ENCODE results near the gene SPTLC3.

DNA sequence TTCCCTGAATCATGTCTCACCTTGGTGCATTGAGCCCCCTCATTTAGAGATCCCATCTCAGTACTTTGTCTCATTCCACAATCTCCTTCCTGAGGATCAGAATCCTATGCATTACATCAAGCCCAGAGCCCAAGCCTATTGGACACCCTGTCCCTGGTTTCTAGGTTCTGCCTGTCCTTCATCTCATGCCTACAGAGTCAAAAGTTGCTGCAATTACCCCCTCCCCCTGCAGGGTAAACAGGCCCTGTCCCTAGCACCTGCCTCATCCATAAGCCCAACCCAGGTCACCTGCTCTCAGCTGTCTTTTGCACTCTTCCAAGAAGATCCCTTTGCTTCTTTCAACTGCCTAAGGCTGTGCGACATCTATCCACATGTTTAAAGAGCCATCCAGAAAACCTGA, 93.9 kb downstream of the SPTLC3 start:
- TF ChIP-seq, protein P1, sequence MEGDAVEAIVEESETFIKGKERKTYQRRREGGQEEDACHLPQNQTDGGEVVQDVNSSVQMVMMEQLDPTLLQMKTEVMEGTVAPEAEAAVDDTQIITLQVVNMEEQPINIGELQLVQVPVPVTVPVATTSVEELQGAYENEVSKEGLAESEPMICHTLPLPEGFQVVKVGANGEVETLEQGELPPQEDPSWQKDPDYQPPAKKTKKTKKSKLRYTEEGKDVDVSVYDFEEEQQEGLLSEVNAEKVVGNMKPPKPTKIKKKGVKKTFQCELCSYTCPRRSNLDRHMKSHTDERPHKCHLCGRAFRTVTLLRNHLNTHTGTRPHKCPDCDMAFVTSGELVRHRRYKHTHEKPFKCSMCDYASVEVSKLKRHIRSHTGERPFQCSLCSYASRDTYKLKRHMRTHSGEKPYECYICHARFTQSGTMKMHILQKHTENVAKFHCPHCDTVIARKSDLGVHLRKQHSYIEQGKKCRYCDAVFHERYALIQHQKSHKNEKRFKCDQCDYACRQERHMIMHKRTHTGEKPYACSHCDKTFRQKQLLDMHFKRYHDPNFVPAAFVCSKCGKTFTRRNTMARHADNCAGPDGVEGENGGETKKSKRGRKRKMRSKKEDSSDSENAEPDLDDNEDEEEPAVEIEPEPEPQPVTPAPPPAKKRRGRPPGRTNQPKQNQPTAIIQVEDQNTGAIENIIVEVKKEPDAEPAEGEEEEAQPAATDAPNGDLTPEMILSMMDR (IDR thresholded peaks at IDR 0.05; ENCODE audit: poor library complexity) = no peak
- no peak for TF ChIP-seq EZH2 (IDR thresholded peaks at IDR 0.05; ENCODE audit: borderline replicate concordance)
- no peak for TF ChIP-seq EZH2phosphoT487 (IDR thresholded peaks at IDR 0.05; ENCODE audit: low read depth, severe bottlenecking, unreplicated experiment)
